HCT116 (cell line): ENCODE data around the gene MRPS35. TPM values are rescaled to one million over a fixed set of nuclear protein-coding genes. Genes with fewer than 3 reads are reported as not detected.

Experiments
- CBX3 ChIP-seq: IDR thresholded peaks from 2 replicates; pipeline ENCODE4 v1.6.1; 2012; ENCODE audit warnings: low read depth
- EGR1 ChIP-seq: IDR thresholded peaks from 2 replicates; pipeline ENCODE4 v1.6.1; 2012; ENCODE audit warnings: low read depth
- ELF1 ChIP-seq: IDR thresholded peaks from 2 replicates; pipeline ENCODE4 v1.6.1; 2012; ENCODE audit warnings: low read depth, borderline replicate concordance
- FOSL1 ChIP-seq: IDR thresholded peaks from 2 replicates; pipeline ENCODE4 v1.6.1; 2012; ENCODE audit warnings: low read depth
- JUND ChIP-seq: IDR thresholded peaks from 2 replicates; pipeline ENCODE4 v1.6.1; 2012
- SRF ChIP-seq: IDR thresholded peaks from 2 replicates; pipeline ENCODE4 v1.6.1; 2012; ENCODE audit warnings: low read depth
- ZNF274 ChIP-seq: fragments of 200-500 bp; sonication (Bioruptor generic); IDR thresholded peaks from 2 replicates; pipeline ENCODE4 v1.6.1; 2014; ENCODE audit warnings: mild to moderate bottlenecking, low read depth, low read length, inconsistent platforms
- total RNA-seq: library from RNA; stranded (reverse); gene quantifications from one replicate; pipeline ENCODE4 v1.2.1, GENCODE V29; 2021; ENCODE audit not compliant: unreplicated experiment
- TF ChIP-seq, protein P1 (sequence below): IDR thresholded peaks from 2 replicates; pipeline ENCODE4 v1.6.1; 2011; ENCODE audit warnings: mild to moderate bottlenecking, low read length, moderate library complexity; ENCODE audit not compliant: insufficient replicate concordance; ENCODE audit errors: extremely low read depth
- TF ChIP-seq, protein P2 (sequence below), 3 experiments: fragments of 200-600 bp in 1 of 3; sonication (generic) in 1 of 3; IDR thresholded peaks in 2 of 3; conservative IDR thresholded peaks in 1 of 3; 2 replicates each; pipeline ENCODE4 v1.5.1; 2012 to 2017; ENCODE audit warnings: low read depth in 2 of 3, low read length in 2 of 3, antibody characterized with exemption in 1 of 3, borderline replicate concordance in 1 of 3, control low read depth in 1 of 3, mild to moderate bottlenecking in 1 of 3, mixed read lengths in 1 of 3, mixed run types in 1 of 3, moderate library complexity in 1 of 3; ENCODE audit not compliant: insufficient read depth in 1 of 3
- TF ChIP-seq, protein P3 (sequence below): IDR thresholded peaks from 2 replicates; pipeline ENCODE4 v1.6.1; 2012

MRPS35 gene
- total RNA-seq, 1 experiment from 2014 or later = 55.4 TPM

DNA sequence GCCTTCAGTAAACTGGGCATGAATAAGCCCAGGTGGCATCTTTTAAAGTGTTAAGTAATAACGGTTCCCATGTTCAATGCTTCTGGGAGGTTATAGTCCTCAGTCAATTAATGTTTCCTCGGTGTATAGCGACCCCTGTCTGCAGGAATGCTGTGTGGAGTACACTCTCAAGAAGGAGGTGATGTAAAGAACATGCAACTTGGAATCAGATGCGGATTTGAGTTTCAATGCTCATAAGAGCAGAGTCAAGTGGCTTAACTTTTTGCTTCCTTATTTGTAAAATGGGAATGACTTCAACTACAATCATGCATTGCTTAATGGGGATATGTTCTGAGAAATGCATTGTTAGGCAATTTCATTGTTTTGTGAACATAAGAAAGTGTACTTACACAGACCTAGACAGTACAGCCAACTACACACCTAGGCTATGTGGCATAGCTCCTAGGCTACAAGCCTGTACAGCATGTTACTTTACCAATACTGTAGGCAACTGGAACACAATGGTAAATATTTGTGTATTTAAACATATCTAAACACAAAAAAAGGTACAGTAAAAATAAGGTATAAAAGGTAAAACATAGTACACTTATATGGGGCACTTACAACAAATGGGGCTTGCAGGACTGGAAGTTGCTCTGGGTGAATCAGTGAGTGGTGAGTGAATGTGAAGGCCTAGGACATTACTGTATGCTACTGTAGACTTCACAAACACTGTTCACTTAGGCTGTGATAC is 6.7 kb upstream of the MRPS35 start (continued):
- TF ChIP-seq, protein P1, sequence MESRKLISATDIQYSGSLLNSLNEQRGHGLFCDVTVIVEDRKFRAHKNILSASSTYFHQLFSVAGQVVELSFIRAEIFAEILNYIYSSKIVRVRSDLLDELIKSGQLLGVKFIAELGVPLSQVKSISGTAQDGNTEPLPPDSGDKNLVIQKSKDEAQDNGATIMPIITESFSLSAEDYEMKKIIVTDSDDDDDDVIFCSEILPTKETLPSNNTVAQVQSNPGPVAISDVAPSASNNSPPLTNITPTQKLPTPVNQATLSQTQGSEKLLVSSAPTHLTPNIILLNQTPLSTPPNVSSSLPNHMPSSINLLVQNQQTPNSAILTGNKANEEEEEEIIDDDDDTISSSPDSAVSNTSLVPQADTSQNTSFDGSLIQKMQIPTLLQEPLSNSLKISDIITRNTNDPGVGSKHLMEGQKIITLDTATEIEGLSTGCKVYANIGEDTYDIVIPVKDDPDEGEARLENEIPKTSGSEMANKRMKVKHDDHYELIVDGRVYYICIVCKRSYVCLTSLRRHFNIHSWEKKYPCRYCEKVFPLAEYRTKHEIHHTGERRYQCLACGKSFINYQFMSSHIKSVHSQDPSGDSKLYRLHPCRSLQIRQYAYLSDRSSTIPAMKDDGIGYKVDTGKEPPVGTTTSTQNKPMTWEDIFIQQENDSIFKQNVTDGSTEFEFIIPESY = peak; percentile 5
- peak; percentile 65 for TF ChIP-seq CBX3
- TF ChIP-seq ELF1 = no peak
- TF ChIP-seq, protein P2, sequence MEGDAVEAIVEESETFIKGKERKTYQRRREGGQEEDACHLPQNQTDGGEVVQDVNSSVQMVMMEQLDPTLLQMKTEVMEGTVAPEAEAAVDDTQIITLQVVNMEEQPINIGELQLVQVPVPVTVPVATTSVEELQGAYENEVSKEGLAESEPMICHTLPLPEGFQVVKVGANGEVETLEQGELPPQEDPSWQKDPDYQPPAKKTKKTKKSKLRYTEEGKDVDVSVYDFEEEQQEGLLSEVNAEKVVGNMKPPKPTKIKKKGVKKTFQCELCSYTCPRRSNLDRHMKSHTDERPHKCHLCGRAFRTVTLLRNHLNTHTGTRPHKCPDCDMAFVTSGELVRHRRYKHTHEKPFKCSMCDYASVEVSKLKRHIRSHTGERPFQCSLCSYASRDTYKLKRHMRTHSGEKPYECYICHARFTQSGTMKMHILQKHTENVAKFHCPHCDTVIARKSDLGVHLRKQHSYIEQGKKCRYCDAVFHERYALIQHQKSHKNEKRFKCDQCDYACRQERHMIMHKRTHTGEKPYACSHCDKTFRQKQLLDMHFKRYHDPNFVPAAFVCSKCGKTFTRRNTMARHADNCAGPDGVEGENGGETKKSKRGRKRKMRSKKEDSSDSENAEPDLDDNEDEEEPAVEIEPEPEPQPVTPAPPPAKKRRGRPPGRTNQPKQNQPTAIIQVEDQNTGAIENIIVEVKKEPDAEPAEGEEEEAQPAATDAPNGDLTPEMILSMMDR (IDR thresholded peaks at IDR 0.05 in 2 of 3, conservative IDR thresholded peaks at IDR 0.05 in 1 of 3; ENCODE audit: borderline replicate concordance in 1 of 3, insufficient read depth in 1 of 3, low read depth in 2 of 3, low read length in 2 of 3) = peak; percentile 73 to 97 (median 89)
- TF ChIP-seq, protein P3, sequence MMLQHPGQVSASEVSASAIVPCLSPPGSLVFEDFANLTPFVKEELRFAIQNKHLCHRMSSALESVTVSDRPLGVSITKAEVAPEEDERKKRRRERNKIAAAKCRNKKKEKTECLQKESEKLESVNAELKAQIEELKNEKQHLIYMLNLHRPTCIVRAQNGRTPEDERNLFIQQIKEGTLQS = no peak
- TF ChIP-seq FOSL1 = no peak
- TF ChIP-seq EGR1 = no peak
- TF ChIP-seq SRF = no peak
- TF ChIP-seq JUND = no peak
- no peak for TF ChIP-seq ZNF274
